GM19468 (cell line): ENCODE results near the gene SNRNP35.

Source experiments
- ATAC-seq: cut with Tn5 transposase; IDR thresholded peaks from one replicate; pipeline ENCODE4 v1.9.1; 2021; ENCODE audit warnings: mild to moderate bottlenecking, moderate library complexity, moderate number of reproducible peaks; ENCODE audit not compliant: unreplicated experiment; ENCODE audit errors: extremely low read depth

SNRNP35 gene

DNA sequence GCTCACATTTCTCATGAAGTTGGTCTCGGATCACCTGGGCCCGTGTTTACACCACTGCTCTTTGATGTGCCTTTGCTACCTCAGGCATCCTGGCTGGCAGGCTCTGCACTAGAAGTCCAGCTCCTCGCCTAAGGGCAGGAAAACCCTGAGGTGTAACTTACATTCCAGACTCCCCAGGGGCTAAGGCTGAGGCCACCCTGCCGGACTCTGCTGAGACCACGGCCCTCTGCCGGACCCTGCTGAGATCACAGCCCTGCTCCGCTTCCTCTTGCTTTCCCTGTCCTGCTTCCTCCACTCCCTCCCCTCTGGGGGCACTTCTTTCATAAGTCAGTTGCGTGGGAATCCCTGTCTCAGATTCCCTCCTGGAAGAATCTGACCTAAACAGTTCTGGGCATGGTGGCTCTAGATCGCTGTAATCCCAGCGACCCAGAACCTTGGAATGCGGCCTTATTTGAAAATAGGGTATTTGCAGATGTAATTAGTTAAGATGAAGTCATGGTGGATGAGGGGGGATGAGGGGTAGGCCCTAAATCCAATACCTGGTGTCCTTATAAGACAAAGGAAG, 58.4 kb downstream of the SNRNP35 start:
- no peak for ATAC-seq
